Fibroblast of the conjunctiva (primary cell): ENCODE data around the gene VSIG4.
"Not testable (repeated sequence)": the region's sequence is repeated elsewhere in the genome, so short reads cannot be mapped to it uniquely, and the experiment has no call there.

ENCODE experiments used
- DNase-seq: peaks from one replicate; pipeline ENCODE4 v3.0.0-alpha.2; 2010; ENCODE audit warnings: low read depth

VSIG4 gene, protein sequence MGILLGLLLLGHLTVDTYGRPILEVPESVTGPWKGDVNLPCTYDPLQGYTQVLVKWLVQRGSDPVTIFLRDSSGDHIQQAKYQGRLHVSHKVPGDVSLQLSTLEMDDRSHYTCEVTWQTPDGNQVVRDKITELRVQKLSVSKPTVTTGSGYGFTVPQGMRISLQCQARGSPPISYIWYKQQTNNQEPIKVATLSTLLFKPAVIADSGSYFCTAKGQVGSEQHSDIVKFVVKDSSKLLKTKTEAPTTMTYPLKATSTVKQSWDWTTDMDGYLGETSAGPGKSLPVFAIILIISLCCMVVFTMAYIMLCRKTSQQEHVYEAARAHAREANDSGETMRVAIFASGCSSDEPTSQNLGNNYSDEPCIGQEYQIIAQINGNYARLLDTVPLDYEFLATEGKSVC

DNA sequence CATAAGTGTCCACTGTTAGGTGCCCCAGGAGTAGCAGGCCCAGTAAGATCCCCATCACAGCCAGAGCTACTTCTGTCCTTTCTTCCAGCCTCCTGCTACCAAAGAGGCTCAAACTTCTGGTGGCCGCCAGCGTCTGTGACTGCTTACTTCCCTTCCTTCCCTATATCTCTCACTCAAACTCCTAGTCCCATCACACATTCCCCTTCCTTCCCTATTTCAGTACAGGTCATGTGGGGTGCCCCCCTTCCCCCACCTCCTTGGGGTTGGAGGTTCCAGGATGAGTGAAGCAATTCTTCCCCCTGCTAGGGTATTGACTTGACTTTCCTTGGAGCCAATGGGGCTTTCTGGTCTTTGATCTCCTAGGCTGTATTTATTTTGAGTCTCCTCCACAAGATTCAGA is at the start of gene VSIG4:
VSIG4 (minus strand) TSS at position 137 of the 400 bp plus-strand sequence; CDS start at position 55, 82 bp downstream.
- no peak for DNase-seq

DNA sequence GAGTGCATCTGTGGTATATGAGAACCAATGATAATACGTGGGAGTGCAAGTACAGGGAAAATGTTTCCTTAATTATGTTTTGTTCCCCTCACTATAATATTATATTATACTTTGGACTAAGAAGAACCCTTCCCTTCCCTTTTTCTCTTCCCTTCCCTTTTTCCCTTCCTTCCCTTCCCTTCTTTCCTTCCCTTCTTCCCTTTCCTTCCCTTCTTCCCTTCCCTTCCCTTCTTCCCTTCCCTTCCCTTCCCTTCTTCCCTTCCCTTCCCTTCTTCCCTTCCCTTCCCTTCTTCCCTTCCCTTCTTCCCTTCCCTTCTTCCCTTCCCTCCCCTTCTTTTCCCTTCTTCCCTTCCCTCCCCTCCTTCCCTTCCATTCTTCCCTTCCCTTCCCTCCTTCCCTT is 36.9 kb upstream of the VSIG4 start:
- DNase-seq = no peak

DNA sequence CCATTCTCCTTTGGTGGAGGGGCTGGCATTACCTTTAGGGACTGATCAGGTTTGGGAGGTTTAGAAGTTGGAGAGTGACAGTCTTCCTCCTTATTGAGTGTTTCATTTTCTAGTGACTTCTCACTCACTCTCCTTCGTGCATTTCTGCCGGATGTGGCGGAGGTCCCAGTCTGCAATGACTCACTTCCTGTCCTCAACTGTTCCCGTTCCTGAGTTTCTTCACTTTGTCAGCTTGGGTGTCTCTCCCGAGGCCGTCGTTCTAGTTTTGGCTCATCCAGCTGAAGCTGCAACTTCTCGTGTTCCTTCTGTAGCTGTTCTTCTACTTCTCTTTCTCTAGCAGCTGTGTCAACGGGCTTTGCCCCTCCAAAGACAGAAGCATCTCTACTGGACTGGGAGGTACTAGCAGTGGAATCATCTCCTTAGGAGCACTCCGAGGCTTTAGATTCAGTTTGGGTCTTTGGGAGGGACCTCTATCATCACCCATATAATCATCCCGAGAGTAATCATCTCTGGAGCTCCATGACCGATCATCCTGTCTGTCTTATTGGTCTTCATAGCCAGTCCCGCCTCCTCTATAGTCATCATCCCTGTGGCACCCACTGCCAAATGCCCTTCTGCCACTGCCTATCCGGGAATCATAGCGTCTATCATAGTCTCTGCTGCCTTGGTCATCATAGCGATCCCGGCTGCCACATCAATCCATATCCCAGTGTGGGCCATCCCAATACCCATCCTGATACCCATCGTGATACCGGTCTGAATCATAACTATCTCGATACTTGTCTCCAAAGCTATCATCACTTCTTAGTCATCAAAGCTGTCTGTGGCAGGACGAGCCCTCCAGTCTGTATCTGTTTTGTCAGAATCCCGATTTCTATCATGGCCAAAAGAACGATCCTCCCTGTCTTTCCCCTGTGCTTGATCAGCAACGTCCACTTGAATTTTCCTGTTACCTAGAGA is 35.3 kb upstream of the VSIG4 start:
- no peak for DNase-seq

- no peak for DNase-seq
These were observed 31.2 kb upstream of the VSIG4 start for GRCh38 chrX:66071126-66071525.

- no peak for DNase-seq
These were observed 24.4 kb upstream of the VSIG4 start for GRCh38 chrX:66064261-66064660.

GRCh38 chrX:66057019-66057418 is 17.1 kb upstream of the VSIG4 start:
- DNase-seq = not testable (repeated sequence)

DNA sequence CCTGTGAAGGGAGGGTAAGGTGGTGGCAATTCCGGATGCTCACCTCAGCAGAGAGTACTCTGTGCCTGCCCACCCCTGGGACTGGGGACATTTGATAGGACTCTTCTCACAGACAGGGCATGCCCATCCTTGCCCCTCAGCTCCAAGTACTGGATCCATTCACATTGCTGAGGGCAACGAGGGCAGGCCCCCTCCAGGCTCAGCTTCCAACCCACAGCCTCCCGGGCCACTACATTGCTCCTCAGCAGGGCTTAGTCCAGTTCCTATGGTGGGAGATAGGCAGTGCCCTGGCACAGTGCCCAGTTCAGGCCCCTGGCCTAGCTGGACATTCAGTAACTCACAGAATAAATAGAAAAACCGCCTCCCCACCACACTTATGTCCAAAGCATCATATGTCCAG is 15.1 kb upstream of the VSIG4 start:
- DNase-seq = no peak

- no peak for DNase-seq
These were observed 13.5 kb upstream of the VSIG4 start for GRCh38 chrX:66053414-66053813.

DNA sequence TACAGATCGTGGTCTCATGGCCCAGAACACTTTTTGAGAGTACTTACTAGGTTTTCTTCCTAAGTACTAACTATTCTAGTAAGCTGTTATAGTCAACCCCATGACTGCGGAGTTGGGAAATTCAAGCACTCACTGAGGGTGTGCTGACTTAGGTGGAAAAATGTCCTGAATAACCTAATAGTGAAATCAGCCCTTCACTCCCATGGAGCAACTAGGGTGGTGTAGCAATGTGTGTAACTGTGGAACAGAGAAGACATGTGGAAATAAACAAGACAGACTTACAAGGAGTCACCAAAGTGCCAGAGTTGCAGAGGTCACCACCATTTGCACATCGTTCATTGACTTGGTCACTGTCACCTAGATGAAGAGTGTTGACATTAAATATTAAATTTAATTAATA is 12.1 kb upstream of the VSIG4 start:
- no peak for DNase-seq

GRCh38 chrX:66050140-66050569 is 10.3 kb upstream of the VSIG4 start:
- no peak for DNase-seq

- no peak for DNase-seq
These were observed 9.2 kb upstream of the VSIG4 start for GRCh38 chrX:66049056-66049455.

DNA sequence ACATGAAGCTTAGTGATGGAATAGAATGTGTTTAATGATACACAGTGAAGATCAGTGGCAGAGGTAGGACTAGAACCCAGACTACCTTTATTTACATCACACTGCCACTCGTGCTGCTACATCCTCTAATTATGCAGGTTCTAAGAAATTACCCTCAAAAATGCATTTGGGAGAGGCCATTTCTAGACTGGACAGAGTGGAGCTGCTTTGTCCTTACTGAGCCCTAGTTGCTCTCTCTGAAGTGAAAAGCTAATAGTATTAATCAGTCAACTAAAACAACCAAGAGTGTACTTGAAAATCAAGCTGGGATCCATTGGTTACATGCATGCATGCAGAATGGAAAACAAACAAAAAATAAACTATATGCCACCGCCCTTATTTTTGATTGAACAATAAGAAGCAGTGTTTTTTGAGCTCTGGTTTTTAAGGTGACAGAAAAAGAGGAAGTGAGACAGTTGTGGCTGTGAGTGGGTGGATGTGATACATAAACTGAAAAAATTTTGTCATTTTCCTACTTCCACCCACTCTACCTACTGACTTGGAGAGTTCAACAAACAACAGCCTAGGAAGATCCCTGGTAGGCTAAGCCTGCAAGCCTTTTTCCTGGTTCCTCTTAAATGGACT is 6.8 kb upstream of the VSIG4 start:
- DNase-seq = no peak

DNA sequence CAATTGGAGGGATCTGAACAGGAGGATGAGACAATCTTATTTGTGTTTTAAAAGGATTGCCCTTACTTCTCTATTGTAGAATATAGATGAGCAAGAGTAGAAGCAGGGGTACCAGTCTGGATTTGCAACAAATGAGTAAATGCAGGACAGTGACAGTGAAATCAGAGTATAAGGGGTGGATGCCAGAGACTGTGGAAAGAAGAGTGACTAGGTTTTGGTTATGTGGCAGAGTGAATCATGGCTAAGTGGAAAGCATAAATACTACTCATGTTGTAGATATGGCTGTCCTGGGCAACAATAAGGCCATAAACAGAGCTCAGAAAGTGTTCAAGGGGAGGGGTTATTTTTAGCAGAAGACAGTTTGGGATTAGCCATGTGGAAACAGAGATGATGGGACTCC is 6.0 kb upstream of the VSIG4 start:
- DNase-seq = no peak

DNA sequence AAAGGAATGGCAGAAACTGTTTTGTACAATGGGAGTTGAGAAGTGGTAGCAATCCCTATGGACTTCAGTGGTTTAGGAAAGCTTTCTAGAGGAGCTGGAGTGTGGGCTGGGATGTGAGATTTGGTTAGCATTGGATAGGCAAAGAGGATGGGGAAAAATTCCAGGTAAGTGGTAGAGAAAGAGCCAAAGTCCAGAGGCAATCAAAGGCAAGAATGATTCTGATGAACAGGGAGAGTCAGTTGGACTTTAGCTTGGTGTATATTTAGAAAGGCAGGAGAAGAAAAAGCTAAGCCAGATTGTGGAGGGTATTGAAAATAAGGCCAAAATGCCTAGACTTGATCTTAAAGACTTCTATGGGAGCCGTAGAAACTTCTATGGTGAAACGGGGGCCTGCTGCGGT is 3.7 kb upstream of the VSIG4 start:
- DNase-seq = no peak

- no peak for DNase-seq
These were observed 2.6 kb upstream of the VSIG4 start for GRCh38 chrX:66042307-66043077.

GRCh38 chrX:66038115-66038514 is 1.8 kb downstream of the VSIG4 start:
- no peak for DNase-seq

- no peak for DNase-seq
These were observed 3.6 kb downstream of the VSIG4 start for GRCh38 chrX:66036231-66036630.

DNA sequence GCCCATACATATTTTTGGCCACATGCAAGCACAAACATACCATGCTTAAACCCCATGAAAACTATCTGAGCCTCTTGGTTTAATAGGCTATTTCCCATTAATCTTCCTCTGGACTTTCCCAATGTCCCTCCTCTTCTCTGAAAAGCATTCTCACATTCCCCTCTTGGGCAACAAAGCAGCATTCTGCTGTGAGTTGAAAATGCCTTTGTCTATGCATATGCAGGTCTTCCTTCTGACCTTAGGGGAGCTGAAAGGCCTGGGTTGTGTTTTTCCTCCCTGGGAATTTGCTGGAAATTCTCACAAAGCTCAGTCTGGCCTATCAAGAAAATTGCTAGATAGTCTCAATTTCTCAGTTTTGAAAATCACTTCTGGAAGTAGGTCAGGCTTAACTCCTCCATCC is 4.2 kb downstream of the VSIG4 start:
- no peak for DNase-seq

- DNase-seq = no peak
These were observed 9.2 kb downstream of the VSIG4 start for GRCh38 chrX:66030505-66031317.

GRCh38 chrX:66028936-66029335 is 10.9 kb downstream of the VSIG4 start:
- DNase-seq = no peak

DNA sequence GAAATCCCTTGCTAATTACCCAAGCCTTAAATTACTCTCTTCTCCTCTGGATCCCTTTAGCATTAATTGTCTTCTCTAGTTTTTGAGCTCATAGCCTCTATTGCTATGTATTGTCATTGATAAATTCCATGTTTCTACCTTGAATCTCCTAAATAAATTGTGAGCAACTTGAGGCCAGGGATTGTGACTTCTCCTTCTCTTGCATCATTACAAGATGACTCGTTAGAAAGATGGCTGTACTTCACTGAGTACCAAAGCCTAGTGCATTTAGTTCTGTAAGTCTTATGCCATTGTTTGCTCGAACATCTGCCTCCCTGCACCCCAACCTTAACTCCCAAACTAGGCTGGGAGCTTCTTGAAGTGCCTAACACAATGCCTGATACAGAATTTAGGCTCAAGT is 15.3 kb downstream of the VSIG4 start:
- DNase-seq = no peak
